ENCODE data around the gene PRXL2B. TPM values are rescaled to one million over a fixed set of nuclear protein-coding genes. Genes with fewer than 3 reads are reported as not detected.
A peak's percentile ranks its signal among the peaks of the same experiment; 100 is the strongest.

Gene PRXL2B
- total and polyA plus RNA-seq, 4 donors = 4.6 to 10.2 (median 8.1) TPM

- DNase-seq (ENCODE audit: low spot score) = no peak
- Histone ChIP-seq H3K27ac (ENCODE audit: low read depth in 1 of 2, low read length in 2 of 2) (no peak overlapping the region), H3K9me3 (ENCODE audit: control insufficient read depth in 4 of 4, low read length in 3 of 4) (no peaks in the 10 kb centered on the region), H3K27me3 (ENCODE audit: control insufficient read depth in 4 of 4, insufficient read depth in 4 of 4, low read length in 3 of 4) (no peaks in the 10 kb centered on the region), H3K4me1 (ENCODE audit: control insufficient read depth in 4 of 4, insufficient read depth in 4 of 4, low read length in 3 of 4) (peaks cover 0 to 18% (median 4%) of the 10 kb centered on the region in 4 donors), H3K9ac (ENCODE audit: low read depth in 1 of 2, low read length in 2 of 2) (no peak overlapping the region), H3K36me3 (ENCODE audit: control insufficient read depth in 4 of 4, insufficient read depth in 3 of 4, low read depth in 1 of 4, low read length in 3 of 4) (no peaks in the 10 kb centered on the region), H3K4me3 (ENCODE audit: low read depth in 1 of 3, low read length in 3 of 3) (no peak overlapping the region)
- WGBS = 93% methylated on average over 8 of the region's 8 CpGs
- TF ChIP-seq TAF1 (conservative IDR thresholded peaks at IDR 0.05) = no peak
- no peak for TF ChIP-seq NR2F2 (IDR thresholded peaks at IDR 0.05)
- TF ChIP-seq, protein P1, sequence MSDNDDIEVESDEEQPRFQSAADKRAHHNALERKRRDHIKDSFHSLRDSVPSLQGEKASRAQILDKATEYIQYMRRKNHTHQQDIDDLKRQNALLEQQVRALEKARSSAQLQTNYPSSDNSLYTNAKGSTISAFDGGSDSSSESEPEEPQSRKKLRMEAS (IDR thresholded peaks at IDR 0.05) = no peak
- no peak for TF ChIP-seq JUND (IDR thresholded peaks at IDR 0.05)
- TF ChIP-seq, protein P2, sequence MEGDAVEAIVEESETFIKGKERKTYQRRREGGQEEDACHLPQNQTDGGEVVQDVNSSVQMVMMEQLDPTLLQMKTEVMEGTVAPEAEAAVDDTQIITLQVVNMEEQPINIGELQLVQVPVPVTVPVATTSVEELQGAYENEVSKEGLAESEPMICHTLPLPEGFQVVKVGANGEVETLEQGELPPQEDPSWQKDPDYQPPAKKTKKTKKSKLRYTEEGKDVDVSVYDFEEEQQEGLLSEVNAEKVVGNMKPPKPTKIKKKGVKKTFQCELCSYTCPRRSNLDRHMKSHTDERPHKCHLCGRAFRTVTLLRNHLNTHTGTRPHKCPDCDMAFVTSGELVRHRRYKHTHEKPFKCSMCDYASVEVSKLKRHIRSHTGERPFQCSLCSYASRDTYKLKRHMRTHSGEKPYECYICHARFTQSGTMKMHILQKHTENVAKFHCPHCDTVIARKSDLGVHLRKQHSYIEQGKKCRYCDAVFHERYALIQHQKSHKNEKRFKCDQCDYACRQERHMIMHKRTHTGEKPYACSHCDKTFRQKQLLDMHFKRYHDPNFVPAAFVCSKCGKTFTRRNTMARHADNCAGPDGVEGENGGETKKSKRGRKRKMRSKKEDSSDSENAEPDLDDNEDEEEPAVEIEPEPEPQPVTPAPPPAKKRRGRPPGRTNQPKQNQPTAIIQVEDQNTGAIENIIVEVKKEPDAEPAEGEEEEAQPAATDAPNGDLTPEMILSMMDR (IDR thresholded peaks at IDR 0.05; ENCODE audit: low read depth, low read length, missing input control) = no peak
- no peak for TF ChIP-seq HNF4A (conservative IDR thresholded peaks at IDR 0.05)
- TF ChIP-seq, protein P3, sequence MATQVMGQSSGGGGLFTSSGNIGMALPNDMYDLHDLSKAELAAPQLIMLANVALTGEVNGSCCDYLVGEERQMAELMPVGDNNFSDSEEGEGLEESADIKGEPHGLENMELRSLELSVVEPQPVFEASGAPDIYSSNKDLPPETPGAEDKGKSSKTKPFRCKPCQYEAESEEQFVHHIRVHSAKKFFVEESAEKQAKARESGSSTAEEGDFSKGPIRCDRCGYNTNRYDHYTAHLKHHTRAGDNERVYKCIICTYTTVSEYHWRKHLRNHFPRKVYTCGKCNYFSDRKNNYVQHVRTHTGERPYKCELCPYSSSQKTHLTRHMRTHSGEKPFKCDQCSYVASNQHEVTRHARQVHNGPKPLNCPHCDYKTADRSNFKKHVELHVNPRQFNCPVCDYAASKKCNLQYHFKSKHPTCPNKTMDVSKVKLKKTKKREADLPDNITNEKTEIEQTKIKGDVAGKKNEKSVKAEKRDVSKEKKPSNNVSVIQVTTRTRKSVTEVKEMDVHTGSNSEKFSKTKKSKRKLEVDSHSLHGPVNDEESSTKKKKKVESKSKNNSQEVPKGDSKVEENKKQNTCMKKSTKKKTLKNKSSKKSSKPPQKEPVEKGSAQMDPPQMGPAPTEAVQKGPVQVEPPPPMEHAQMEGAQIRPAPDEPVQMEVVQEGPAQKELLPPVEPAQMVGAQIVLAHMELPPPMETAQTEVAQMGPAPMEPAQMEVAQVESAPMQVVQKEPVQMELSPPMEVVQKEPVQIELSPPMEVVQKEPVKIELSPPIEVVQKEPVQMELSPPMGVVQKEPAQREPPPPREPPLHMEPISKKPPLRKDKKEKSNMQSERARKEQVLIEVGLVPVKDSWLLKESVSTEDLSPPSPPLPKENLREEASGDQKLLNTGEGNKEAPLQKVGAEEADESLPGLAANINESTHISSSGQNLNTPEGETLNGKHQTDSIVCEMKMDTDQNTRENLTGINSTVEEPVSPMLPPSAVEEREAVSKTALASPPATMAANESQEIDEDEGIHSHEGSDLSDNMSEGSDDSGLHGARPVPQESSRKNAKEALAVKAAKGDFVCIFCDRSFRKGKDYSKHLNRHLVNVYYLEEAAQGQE (IDR thresholded peaks at IDR 0.05) = no peak
- no peak for TF ChIP-seq YY1 (IDR thresholded peaks at IDR 0.05)
- TF ChIP-seq SP1 (IDR thresholded peaks at IDR 0.05) = no peak
- no peak for TF ChIP-seq FOXA1 (IDR thresholded peaks at IDR 0.05)
- no peak for TF ChIP-seq GABPA (IDR thresholded peaks at IDR 0.05 in 1 of 2, conservative IDR thresholded peaks at IDR 0.05 in 1 of 2)
- TF ChIP-seq HNF4G (IDR thresholded peaks at IDR 0.05) = no peak
- TF ChIP-seq EGR1 (IDR thresholded peaks at IDR 0.05; ENCODE audit: low read depth in 2 of 2) = no peak
Measured at GRCh38 chr1:2538872-2539271, 47.7 kb upstream of the PRXL2B start.

- no peak overlapping the region for H3K4me3 ChIP-seq (ENCODE audit: low read depth in 1 of 3, low read length in 3 of 3)
- H3K27ac ChIP-seq (ENCODE audit: low read depth in 1 of 2, low read length in 2 of 2) = no peak overlapping the region
- no peak for DNase-seq (ENCODE audit: low spot score)
- H3K9me3 ChIP-seq (ENCODE audit: control insufficient read depth in 4 of 4, low read length in 3 of 4) = no peaks in the 10 kb centered on the region
- WGBS = 75% methylated on average over 12 of the region's 12 CpGs
- H3K27me3 ChIP-seq (ENCODE audit: control insufficient read depth in 4 of 4, insufficient read depth in 4 of 4, low read length in 3 of 4) = no peaks in the 10 kb centered on the region
- no peak overlapping the region for H3K9ac ChIP-seq (ENCODE audit: low read depth in 1 of 2, low read length in 2 of 2)
- H3K36me3 ChIP-seq (ENCODE audit: control insufficient read depth in 4 of 4, insufficient read depth in 3 of 4, low read depth in 1 of 4, low read length in 3 of 4) = no peaks in the 10 kb centered on the region
- H3K4me1 ChIP-seq (ENCODE audit: control insufficient read depth in 4 of 4, insufficient read depth in 4 of 4, low read length in 3 of 4) = peaks cover 0 to 23% (median 5%) of the 10 kb centered on the region in 4 donors
- TF ChIP-seq, protein P2 (IDR thresholded peaks at IDR 0.05; ENCODE audit: low read depth, low read length, missing input control) = peak; percentile 8
- TF ChIP-seq, protein P4, sequence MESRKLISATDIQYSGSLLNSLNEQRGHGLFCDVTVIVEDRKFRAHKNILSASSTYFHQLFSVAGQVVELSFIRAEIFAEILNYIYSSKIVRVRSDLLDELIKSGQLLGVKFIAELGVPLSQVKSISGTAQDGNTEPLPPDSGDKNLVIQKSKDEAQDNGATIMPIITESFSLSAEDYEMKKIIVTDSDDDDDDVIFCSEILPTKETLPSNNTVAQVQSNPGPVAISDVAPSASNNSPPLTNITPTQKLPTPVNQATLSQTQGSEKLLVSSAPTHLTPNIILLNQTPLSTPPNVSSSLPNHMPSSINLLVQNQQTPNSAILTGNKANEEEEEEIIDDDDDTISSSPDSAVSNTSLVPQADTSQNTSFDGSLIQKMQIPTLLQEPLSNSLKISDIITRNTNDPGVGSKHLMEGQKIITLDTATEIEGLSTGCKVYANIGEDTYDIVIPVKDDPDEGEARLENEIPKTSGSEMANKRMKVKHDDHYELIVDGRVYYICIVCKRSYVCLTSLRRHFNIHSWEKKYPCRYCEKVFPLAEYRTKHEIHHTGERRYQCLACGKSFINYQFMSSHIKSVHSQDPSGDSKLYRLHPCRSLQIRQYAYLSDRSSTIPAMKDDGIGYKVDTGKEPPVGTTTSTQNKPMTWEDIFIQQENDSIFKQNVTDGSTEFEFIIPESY (IDR thresholded peaks at IDR 0.05) = no peak
Measured at GRCh38 chr1:2539312-2539907, 47.2 kb upstream of the PRXL2B start.
